OCI-LY7 (cell line): ENCODE measurements around the gene CFAP100.

Experiments used
- EZH2phosphoT487 ChIP-seq: fragments of 200-600 bp; sonication (generic); IDR thresholded peaks from 2 replicates; pipeline ENCODE4 v1.6.1; 2018; ENCODE audit warnings: low read depth, borderline replicate concordance, mild to moderate bottlenecking, mixed run types, antibody characterized with exemption, low read length, moderate library complexity, mixed read lengths
- TF ChIP-seq, protein P1 (sequence below): fragments of 200-600 bp; sonication (generic); conservative IDR thresholded peaks from 2 replicates; pipeline ENCODE4 v1.5.1; 2014; ENCODE audit warnings: mild to moderate bottlenecking, antibody characterized with exemption, low read length, moderate library complexity, mixed read lengths

DNA sequence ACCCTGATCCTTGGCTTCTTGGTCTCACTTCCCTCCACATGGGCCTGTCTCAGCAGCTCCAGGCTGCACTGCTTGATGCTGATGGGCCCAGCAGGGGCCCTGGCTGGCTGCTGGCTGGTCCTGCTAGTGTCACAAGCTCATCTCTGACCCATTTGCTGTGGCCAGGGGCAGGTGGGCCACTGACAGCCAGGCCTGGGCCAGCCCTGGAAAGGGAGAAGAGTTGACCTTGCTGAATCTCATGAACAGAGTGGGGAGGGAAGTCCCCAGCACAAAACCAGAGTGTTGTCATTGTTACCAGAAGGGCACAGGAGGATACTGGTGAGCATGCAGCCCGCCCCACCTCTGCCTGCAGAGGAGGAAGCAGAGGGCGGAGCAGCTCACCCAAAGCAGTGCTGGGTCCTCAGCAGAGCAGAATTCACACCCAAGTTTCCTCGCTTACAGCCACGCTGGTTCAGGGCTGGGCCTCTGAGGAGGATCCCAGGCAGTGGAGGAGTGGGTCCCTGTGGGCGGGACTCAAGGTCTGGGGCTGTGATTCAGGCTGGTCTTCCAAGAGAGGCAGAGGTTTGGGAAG, 29.9 kb upstream of the CFAP100 start:
- TF ChIP-seq, protein P1, sequence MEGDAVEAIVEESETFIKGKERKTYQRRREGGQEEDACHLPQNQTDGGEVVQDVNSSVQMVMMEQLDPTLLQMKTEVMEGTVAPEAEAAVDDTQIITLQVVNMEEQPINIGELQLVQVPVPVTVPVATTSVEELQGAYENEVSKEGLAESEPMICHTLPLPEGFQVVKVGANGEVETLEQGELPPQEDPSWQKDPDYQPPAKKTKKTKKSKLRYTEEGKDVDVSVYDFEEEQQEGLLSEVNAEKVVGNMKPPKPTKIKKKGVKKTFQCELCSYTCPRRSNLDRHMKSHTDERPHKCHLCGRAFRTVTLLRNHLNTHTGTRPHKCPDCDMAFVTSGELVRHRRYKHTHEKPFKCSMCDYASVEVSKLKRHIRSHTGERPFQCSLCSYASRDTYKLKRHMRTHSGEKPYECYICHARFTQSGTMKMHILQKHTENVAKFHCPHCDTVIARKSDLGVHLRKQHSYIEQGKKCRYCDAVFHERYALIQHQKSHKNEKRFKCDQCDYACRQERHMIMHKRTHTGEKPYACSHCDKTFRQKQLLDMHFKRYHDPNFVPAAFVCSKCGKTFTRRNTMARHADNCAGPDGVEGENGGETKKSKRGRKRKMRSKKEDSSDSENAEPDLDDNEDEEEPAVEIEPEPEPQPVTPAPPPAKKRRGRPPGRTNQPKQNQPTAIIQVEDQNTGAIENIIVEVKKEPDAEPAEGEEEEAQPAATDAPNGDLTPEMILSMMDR, result no peak
- TF ChIP-seq EZH2phosphoT487, result no peak
